ENCODE measurements around the gene KCNQ5.

GRCh38 chr6:72967329-72967728, 345.5 kb downstream of the KCNQ5 start:
- no peak for TF ChIP-seq POLR2A (IDR thresholded peaks at IDR 0.05)
- TF ChIP-seq CTCF (IDR thresholded peaks at IDR 0.05) = no peak
